Activated CD4-positive, alpha-beta T cell treated with anti-CD3 and anti-CD28 coated beads, Interleukin-2, amount 10 ng/mL, durations not matched to agents 24 days and 14 days (primary cell): ENCODE measurements around the gene ZC2HC1B. TPM values are rescaled to one million over a fixed set of nuclear protein-coding genes. Genes with fewer than 3 reads are reported as not detected.
"Not testable (repeated sequence)": the region's sequence is repeated elsewhere in the genome, so short reads cannot be mapped to it uniquely, and the experiment has no call there.

ENCODE experiments used
- DNase-seq: peaks from one replicate; pipeline ENCODE4 v3.0.0; 2022
- H3K27ac Mint-ChIP-seq: one replicate; pipeline ENCODE4 v1.8.0; 2022; ENCODE audit warnings: mild to moderate bottlenecking, mixed read lengths
- H3K27me3 Mint-ChIP-seq: one replicate; pipeline ENCODE4 v1.8.0; 2022; ENCODE audit warnings: mixed read lengths
- H3K36me3 Mint-ChIP-seq: one replicate; pipeline ENCODE4 v1.8.0; 2022; ENCODE audit warnings: low read depth, mild to moderate bottlenecking, mixed read lengths
- H3K4me1 Mint-ChIP-seq: one replicate; pipeline ENCODE4 v1.8.0; 2021; ENCODE audit warnings: mixed read lengths
- H3K4me3 Mint-ChIP-seq: one replicate; pipeline ENCODE4 v1.8.0; 2022; ENCODE audit warnings: mild to moderate bottlenecking, moderate library complexity, mixed read lengths
- H3K9me3 Mint-ChIP-seq: one replicate; pipeline ENCODE4 v1.8.0; 2021; ENCODE audit warnings: mixed read lengths
- intact Hi-C: fragments of 100-400 bp; cut with micrococcal nuclease; formaldehyde crosslinking; loops from one replicate; pipeline ENCODE4 v1.15.1; 2023
- total RNA-seq: library from RNA; stranded (reverse); gene quantifications from 2 replicates; pipeline ENCODE4 v1.2.3, GENCODE V29; 2022

ZC2HC1B gene
- total RNA-seq, 1 donor from 2014 or later: not detected

DNA sequence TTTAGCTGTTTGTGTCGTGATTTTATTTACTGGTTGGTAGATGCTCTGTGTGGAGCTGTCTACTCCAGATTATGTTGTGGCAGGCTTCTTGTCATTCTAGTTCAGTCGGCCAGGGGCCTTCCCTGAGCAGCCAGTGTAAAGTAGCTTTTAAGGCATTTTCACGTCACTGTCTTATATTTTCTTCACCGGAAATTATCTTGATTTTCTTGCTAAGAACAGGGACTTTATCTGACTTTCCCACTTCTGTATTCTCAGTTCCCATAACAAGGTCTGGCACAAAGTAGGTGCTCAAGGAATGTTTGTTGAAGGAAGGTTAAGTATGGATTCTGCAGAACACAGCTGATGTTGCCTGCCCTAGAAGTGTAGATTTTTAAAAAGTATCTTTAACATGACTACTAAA, 20.3 kb upstream of the ZC2HC1B start:
- Mint-ChIP-seq H3K4me1 (peaks cover 19% of the 10 kb centered on the region), H3K27me3 (no peaks in the 10 kb centered on the region), H3K4me3 (peak overlapping the region; percentile 99), H3K36me3 (peaks cover 44% of the 10 kb centered on the region), H3K9me3 (no peaks in the 10 kb centered on the region), H3K27ac (peak overlapping the region; percentile 97)
- intact Hi-C loops: loop anchor here (5.0 kb wide), 1 partner anchor 307 kb away; no protein-coding TSS in a partner anchor
- DNase-seq: peak; percentile 74

DNA sequence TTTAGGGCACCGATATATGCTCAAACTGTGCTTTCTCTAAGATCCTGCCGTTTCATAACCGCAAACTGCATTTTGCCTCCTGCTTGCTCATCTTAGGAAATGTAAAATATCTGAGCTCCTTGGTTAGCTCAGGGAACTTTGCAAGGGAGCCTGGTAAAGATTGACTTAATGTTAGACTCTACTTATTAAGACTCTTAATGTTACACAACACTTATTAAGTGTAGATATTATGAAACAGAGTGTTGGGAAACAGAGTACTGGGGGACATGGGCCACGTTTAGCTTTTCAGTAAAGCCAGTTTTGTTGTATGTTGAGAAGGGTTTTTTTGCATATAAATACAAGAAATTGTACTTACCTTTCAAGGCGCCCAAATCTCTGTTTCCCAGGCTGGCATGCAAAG, 19.2 kb upstream of the ZC2HC1B start:
- DNase-seq: no peak
- no peak overlapping the region for H3K27ac Mint-ChIP-seq
- peaks cover 21% of the 10 kb centered on the region for H3K4me1 Mint-ChIP-seq
- peak overlapping the region; percentile 39 for H3K4me3 Mint-ChIP-seq
- no peaks in the 10 kb centered on the region for H3K27me3 Mint-ChIP-seq
- intact Hi-C loops: no loop called here
- peaks cover 54% of the 10 kb centered on the region for H3K36me3 Mint-ChIP-seq
- no peaks in the 10 kb centered on the region for H3K9me3 Mint-ChIP-seq

DNA sequence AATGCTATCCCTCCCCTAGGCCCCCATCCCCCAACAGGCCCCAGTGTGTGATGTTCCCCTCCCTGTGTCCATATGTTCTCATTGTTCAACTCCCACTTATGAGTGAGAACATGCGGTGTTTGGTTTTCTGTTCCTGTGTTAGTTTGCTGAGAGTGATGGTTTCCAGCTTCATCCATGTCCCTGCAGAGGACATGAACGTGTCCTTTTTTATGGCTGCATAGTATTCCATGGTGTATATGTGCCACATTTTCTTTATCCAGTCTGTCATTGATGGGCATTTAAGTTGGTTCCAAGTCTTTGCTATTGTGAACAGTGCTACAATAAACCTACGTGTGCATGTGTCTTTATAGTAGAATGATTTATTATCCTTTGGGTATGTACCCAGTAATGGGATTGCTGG, 12.6 kb upstream of the ZC2HC1B start:
- H3K27me3 Mint-ChIP-seq, H3K4me3 Mint-ChIP-seq, H3K9me3 Mint-ChIP-seq, H3K27ac Mint-ChIP-seq, intact Hi-C loops, DNase-seq: not testable (repeated sequence)
- peaks cover 11% of the 10 kb centered on the region for H3K4me1 Mint-ChIP-seq
- H3K36me3 Mint-ChIP-seq: peaks cover 93% of the 10 kb centered on the region

DNA sequence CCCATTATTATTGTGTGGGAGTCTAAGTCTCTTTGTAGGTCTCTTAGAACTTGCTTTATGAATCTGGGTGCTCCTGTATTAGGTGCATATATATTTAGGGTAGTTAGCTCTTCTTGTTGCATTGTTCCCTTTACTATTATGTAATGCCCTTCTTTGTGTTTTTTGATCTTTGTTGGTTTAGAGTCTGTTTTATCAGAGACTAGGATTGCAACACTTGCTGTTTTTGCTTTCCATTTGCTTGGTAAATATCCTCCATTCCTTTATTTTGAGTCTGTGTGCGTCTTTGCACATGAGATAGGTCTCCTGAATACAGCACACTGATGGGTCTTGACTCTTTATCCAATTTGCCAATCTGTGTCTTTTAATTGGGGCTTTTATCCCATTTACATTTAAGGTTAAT, 9.2 kb upstream of the ZC2HC1B start:
- H3K27ac Mint-ChIP-seq, H3K4me3 Mint-ChIP-seq, DNase-seq, intact Hi-C loops, H3K27me3 Mint-ChIP-seq, H3K9me3 Mint-ChIP-seq: not testable (repeated sequence)
- Mint-ChIP-seq H3K36me3 (peaks cover 96% of the 10 kb centered on the region), H3K4me1 (peaks cover 18% of the 10 kb centered on the region)

DNA sequence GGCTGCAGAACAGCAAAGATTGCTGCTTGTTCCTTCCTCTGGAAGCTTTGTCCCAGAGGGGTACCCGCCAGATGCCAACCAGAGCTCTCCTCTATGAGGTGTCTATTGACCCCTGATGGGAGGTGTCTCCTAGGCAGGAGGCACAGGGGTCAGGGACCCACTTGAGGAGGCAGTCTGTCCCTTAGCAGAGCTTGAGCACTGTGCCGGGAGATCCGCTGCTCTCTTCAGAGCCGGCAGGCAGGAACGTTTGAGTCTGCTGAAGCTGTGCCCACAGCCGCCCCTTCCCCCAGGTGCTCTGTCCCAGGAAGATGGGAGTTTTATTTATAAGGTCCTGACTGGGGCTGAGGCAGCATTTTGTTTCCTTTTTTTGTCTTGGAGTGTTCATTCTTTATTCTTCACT, 7.5 kb upstream of the ZC2HC1B start:
- H3K4me3 Mint-ChIP-seq, H3K27ac Mint-ChIP-seq, H3K9me3 Mint-ChIP-seq, DNase-seq, H3K27me3 Mint-ChIP-seq, intact Hi-C loops: not testable (repeated sequence)
- Mint-ChIP-seq H3K36me3 (peaks cover 91% of the 10 kb centered on the region), H3K4me1 (peaks cover 18% of the 10 kb centered on the region)

DNA sequence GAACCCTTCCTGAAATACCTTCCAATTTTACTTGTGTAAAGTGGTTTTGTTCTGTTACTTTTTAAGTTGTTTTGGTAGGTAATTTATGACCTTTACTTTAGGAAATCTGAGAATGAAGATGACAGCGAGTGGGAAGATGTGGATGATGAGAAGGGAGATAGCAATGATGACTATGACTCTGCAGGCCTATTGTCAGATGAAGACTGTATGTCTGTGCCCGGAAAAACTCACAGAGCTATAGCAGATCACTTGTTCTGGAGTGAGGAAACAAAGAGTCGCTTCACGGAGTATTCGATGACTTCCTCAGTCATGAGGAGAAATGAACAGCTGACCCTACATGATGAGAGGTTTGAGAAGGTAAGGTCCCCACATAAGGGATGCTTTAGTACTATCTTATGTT, 6.6 kb upstream of the ZC2HC1B start:
- H3K9me3 Mint-ChIP-seq: peaks cover 8% of the 10 kb centered on the region
- DNase-seq: no peak
- H3K27ac Mint-ChIP-seq: peak overlapping the region; percentile 64
- H3K27me3 Mint-ChIP-seq: no peaks in the 10 kb centered on the region
- H3K4me1 Mint-ChIP-seq: peaks cover 18% of the 10 kb centered on the region
- intact Hi-C loops: no loop called here
- no peak overlapping the region for H3K4me3 Mint-ChIP-seq
- H3K36me3 Mint-ChIP-seq: peaks cover 86% of the 10 kb centered on the region

DNA sequence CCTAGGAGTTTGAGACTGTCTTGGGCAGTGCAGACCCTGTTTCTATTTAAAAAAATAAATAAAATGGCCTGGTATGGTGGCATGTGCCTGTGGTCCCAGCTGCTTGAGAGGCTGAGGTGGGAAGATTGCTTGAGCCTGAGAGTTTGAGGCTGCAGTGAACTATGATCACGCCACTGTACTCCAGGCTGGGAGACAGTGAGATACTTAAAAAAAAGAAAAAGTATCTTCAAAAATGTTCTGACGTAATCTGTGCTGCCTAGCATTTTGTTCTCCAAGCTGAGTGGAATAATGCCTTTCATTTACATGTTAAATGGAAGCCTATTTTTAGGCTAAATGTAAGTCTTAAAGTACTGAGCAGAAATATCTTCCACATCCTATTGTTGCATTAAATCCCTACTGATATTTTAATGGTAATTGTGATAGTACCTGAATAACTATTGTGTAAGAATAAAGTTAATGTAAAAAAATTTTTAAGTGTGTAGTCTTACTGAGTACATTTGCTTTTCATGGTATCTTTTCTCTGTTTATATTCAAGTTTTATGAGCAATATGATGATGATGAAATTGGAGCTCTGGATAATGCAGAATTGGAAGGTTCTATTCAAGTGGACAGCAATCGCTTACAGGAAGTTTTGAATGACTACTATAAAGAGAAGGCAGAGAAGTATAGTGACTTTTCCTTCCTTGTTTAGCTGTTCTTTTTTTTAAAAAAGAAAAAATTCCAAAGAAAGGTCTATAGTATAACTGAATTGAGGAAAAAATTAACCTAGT, 4.2 kb upstream of the ZC2HC1B start:
- Mint-ChIP-seq H3K4me1 (peaks cover 10% of the 10 kb centered on the region), H3K27ac (no peak overlapping the region), H3K27me3 (no peaks in the 10 kb centered on the region), H3K9me3 (peaks cover 5% of the 10 kb centered on the region), H3K4me3 (no peak overlapping the region), H3K36me3 (peaks cover 76% of the 10 kb centered on the region)
- no peak for DNase-seq
- intact Hi-C loops: no loop called here

DNA sequence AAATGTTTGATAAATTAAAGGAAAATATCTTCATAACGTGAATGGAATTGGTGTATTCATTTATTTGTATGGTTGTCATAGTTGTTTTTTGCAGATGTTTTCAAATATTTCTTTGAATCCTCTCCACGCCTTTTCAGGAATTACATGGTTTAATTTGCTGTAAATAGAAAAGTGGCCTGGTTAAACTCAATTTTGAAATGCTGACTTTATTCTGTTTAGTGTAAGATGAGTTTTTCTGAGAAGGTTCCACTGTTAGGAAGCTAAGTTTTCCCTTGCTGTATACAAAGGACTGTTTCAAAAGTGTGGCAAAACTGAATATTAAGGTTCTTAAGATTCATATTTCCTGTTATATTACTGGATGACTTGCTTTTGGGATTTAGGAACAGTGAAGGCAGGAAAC, 503 bp upstream of the ZC2HC1B start:
- Mint-ChIP-seq H3K27ac (no peak overlapping the region), H3K9me3 (peaks cover 5% of the 10 kb centered on the region), H3K36me3 (peaks cover 53% of the 10 kb centered on the region), H3K4me3 (no peak overlapping the region), H3K4me1 (no peaks in the 10 kb centered on the region), H3K27me3 (no peaks in the 10 kb centered on the region)
- DNase-seq: no peak
- intact Hi-C loops: no loop called here

DNA sequence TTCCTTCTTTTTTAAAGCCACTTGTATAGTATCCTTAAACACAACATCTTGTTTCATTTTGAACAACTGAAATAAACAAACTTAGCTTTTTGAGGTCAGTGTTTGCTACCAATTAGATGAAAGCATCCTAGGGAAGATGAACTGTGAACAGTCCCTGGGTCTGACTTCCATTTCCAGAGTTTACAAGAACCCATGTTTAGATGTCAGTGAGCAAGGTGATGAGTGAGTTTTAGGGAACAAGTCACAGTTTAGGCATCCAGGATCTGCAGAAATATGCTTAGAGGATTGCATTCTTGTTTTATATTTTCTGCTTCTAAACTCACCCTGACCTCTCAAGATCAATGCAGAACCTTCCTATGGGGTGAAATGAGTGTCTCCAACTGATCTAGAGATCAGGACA, 3.0 kb downstream of the ZC2HC1B start:
- Mint-ChIP-seq H3K4me1 (peaks cover 3% of the 10 kb centered on the region), H3K36me3 (peaks cover 27% of the 10 kb centered on the region), H3K27ac (no peak overlapping the region), H3K9me3 (peaks cover 6% of the 10 kb centered on the region), H3K27me3 (no peaks in the 10 kb centered on the region), H3K4me3 (no peak overlapping the region)
- intact Hi-C loops: no loop called here
- DNase-seq: no peak

DNA sequence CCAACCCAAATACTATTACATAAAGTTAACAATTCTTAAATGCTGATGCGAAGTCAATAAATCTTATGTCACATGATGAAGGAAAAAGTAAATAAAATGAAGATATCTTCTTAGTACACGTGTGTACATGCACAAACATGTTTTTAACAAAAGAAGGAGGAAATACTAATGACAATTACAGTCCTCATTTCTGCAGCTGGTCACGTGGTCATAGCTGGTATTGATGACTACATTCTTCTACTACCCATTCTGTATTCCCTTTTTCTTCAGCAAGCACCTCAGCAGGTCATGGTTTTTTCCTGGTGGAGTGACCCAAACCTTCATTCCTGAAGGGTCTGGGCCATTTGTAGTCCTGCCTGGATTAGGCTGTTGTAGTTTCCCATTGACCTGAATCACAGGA, 4.5 kb downstream of the ZC2HC1B start:
- not testable (repeated sequence) for H3K4me1 Mint-ChIP-seq, H3K27me3 Mint-ChIP-seq
- peaks cover 10% of the 10 kb centered on the region for H3K9me3 Mint-ChIP-seq

DNA sequence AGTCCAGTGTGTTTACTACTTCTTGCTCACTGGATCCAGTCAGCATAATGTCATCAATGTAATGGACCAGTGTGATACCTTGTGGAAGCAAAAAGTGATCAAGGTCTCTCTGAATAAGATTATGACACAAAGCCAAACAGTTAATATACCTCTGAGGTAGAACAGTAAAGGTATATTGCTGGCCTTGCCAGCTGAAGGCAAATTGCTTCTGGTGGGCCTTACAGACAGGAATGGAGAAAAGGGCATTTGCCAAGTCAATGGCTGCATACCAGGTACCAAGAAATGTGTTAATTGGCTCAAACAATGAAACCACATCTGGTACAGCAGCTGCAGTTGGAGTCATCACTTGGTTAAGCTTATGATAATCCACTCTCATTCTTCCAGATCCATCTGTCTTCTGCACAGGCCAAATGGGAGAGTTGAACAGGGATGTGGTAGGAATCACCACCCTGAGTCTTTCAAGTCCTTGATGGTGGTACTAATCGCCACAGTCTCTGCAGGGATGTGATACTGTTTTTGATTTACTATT, 7.0 kb downstream of the ZC2HC1B start:
- H3K4me1 Mint-ChIP-seq, H3K27ac Mint-ChIP-seq, H3K27me3 Mint-ChIP-seq, H3K4me3 Mint-ChIP-seq, intact Hi-C loops, H3K36me3 Mint-ChIP-seq, DNase-seq: not testable (repeated sequence)
- H3K9me3 Mint-ChIP-seq: peaks cover 19% of the 10 kb centered on the region

More for the DNA sequence above, 4.5 kb downstream of the ZC2HC1B start:
- H3K27ac Mint-ChIP-seq, H3K4me3 Mint-ChIP-seq, intact Hi-C loops, DNase-seq: not testable (repeated sequence)
- peaks cover 21% of the 10 kb centered on the region for H3K36me3 Mint-ChIP-seq

DNA sequence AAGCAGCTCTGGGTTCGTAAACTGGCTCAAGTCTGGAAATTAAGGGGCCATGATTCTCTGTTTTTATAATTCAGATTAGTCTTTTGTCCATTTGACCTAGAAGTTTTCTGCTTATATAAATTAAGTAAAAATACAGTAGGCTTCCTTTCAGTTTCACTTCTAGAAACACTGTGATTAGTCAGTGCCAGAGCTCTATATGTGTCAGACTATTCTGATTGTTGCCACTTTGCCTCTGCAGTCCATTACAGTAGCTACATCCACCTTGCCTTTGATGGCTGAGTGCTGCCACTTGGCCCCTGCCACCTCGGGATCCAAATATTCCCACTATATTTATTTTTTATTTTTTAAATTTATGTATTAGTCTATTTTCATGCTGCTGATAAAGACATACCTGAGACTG, 7.9 kb downstream of the ZC2HC1B start:
- no peak overlapping the region for H3K4me3 Mint-ChIP-seq
- H3K4me1 Mint-ChIP-seq: peaks cover 8% of the 10 kb centered on the region
- DNase-seq: peak; percentile 62
- no peak overlapping the region for H3K27ac Mint-ChIP-seq
- intact Hi-C loops: no loop called here
- H3K36me3 Mint-ChIP-seq: peaks cover 7% of the 10 kb centered on the region
- H3K27me3 Mint-ChIP-seq: no peaks in the 10 kb centered on the region
- H3K9me3 Mint-ChIP-seq: peaks cover 19% of the 10 kb centered on the region

DNA sequence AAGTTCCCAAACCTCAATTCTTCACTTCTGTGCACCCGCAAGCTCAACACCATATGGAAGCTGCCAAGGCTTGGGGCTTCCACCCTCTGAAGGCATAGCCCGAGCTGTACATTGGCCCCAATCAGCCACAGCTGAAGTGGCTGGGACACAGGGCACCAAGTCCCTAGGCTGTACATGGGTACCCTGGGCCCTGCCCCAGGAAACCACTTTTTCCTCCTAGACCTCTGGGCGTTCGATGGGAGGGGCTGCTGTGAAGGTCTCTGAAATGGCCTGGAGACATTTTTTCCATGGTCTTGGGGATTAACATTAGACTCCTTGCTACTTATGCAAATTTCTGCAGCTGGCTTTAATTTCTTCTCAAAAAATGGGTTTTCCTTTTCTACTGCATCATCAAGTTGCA, 9.3 kb downstream of the ZC2HC1B start:
- Mint-ChIP-seq H3K9me3 (peaks cover 19% of the 10 kb centered on the region), H3K4me1 (peaks cover 10% of the 10 kb centered on the region)
- intact Hi-C loops, H3K27ac Mint-ChIP-seq, H3K36me3 Mint-ChIP-seq, H3K27me3 Mint-ChIP-seq, DNase-seq, H3K4me3 Mint-ChIP-seq: not testable (repeated sequence)

DNA sequence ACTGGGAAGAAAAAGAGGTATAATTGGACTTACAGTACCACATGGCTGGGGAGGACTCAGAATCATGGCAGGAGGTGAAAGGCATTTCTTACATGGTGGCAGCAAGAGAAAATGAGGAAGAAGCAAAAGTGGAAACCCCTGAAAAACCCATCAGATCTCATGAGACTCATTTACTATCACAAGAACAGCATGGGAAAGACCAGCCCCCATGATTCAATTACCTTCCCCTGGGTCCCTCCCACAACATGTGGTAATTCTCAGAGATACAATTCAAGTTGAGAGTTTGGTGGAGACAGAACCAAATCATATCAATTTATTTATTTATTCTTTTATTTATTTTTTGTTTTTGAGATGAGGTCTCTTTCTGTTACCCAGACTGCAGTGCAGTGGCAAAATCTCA, 10.2 kb downstream of the ZC2HC1B start:
- Mint-ChIP-seq H3K4me1 (peaks cover 10% of the 10 kb centered on the region), H3K9me3 (peaks cover 16% of the 10 kb centered on the region)
- DNase-seq, H3K36me3 Mint-ChIP-seq, H3K27ac Mint-ChIP-seq, intact Hi-C loops, H3K27me3 Mint-ChIP-seq, H3K4me3 Mint-ChIP-seq: not testable (repeated sequence)
